ENCODE data around the gene YRDC. TPM values are rescaled to one million over a fixed set of nuclear protein-coding genes. Genes with fewer than 3 reads are reported as not detected.

The YRDC gene
- total RNA-seq, 1 donor from 2014 or later: 31.4 TPM

DNA sequence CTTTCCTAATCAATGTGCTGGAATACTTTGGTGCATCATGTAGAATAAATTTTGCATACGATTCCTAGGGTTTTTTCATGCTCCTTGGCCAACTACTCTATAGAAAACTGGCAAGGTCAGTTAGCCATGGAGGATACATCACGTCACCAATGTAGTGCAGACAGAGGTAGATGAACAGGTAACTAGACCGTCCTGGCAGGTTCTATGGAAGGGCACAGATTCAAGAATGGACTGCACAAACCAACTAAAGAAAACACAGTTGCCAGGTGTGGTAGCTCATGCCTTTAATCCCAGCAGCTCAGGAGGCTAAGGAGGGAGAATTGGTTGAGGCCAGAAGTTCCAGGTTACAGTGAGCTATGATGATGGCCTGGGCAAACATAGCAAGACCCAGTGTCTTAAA is 41.5 kb upstream of the YRDC start:
- DNase-seq (ENCODE audit: low read depth): no peak
- no peak overlapping the region for H3K4me3 ChIP-seq (ENCODE audit: low read depth, low read length)
- TF ChIP-seq, protein P1, sequence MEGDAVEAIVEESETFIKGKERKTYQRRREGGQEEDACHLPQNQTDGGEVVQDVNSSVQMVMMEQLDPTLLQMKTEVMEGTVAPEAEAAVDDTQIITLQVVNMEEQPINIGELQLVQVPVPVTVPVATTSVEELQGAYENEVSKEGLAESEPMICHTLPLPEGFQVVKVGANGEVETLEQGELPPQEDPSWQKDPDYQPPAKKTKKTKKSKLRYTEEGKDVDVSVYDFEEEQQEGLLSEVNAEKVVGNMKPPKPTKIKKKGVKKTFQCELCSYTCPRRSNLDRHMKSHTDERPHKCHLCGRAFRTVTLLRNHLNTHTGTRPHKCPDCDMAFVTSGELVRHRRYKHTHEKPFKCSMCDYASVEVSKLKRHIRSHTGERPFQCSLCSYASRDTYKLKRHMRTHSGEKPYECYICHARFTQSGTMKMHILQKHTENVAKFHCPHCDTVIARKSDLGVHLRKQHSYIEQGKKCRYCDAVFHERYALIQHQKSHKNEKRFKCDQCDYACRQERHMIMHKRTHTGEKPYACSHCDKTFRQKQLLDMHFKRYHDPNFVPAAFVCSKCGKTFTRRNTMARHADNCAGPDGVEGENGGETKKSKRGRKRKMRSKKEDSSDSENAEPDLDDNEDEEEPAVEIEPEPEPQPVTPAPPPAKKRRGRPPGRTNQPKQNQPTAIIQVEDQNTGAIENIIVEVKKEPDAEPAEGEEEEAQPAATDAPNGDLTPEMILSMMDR (conservative IDR thresholded peaks at IDR 0.05; ENCODE audit: low read depth, low read length): no peak

DNA sequence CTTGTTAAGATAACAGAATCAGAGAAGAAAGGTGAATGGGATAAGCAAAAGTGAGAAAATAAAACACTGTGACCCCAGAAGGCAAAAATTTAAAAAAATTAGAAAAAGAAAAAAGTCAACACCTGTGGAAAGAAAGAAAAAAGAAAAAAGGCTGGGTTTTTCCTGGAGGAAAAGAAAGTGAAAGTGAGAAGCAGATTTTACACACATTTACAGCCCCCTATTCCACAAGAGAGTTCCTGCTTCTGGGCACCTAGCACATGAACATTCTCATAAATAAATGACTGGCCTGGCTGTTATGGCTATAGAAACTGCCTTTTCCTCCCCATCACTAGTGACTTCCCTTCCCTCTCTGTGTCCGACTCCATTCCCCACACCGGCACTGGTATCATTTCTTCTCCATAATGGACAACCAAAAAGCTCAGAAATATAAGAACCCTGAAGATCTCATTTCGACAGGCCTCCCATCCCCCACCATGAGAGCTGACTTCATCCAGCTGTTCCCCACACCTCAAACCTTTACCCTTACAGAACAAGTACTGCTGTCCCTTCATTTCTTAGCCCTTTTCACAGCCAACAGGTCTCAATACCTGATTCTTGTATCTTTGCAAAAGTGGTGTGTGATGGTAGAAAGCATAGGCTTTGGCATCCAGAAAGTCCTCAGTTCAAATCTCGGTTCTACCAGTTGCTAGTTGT is 38.8 kb upstream of the YRDC start:
- TF ChIP-seq, protein P1 (conservative IDR thresholded peaks at IDR 0.05; ENCODE audit: low read depth, low read length): no peak
- no peak overlapping the region for H3K4me3 ChIP-seq (ENCODE audit: low read depth, low read length)
- DNase-seq (ENCODE audit: low read depth): no peak

DNA sequence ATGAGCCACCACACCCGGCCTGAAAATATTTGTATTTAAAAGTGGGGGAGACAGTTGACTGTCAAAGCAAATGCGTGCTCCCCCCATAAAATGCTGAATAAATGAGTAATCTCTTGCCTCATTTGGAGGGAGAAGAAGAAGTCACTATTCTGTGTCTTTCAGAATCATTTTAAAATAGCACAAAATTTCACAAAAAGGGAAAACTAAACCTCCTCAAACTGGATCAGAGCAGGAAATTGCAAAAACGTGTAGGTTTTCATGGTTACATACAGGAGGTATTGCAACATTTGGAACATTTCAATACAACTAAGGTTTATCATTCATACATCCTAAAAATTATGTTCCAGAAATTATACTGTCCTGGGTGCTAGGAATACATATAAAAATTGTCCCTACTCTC is 37.8 kb upstream of the YRDC start:
- no peak for DNase-seq (ENCODE audit: low read depth)
- TF ChIP-seq, protein P1 (conservative IDR thresholded peaks at IDR 0.05; ENCODE audit: low read depth, low read length): no peak
- no peak overlapping the region for H3K4me3 ChIP-seq (ENCODE audit: low read depth, low read length)

DNA sequence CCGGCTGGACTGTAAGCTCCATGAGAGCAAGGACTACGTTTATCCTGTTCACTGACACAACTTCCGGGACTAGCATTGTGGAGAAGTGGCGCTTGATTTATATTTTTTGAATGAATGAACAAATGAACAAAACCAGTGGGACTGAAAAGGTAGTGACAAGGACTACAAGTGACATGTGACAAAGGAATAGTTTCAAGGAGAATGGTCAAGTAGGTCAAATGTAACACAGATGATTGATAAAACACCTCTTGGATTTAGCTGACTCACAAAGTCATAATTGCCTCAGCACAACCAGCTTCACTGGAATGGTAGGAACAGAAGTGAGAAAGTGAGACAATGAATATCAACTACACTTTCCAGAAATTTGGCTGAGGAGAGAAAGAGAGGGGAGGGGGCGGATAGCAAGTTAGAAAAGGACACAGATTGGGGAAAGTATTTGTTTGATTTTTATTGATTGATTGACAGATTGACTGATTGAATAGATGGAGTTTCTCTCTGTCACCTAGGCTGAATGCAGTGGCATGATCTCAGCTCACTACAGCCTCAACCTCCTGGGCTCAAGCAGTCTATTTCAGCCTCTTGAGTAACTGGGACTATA is 37.1 kb upstream of the YRDC start:
- TF ChIP-seq, protein P1 (conservative IDR thresholded peaks at IDR 0.05; ENCODE audit: low read depth, low read length): no peak
- DNase-seq (ENCODE audit: low read depth): no peak
- no peak overlapping the region for H3K4me3 ChIP-seq (ENCODE audit: low read depth, low read length)

DNA sequence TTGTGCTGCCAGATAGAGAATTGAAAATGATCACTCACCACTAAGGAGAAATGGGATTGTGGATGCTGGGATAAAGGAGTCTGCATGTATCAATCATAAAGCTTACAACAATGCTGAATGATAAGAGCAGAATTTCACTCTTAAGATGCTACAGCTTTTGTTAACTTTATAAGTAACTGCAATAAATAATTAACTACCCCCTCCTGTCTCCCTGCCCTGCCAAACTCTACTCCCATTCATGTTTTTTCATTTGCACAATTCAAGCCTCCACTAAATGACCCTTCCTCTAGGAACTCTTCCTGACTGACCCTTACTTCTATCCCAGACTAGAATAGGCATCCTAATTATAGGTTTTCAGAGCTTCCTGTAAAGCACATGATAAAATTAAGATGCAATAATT is 36.5 kb upstream of the YRDC start:
- peak overlapping the region; percentile 20 for H3K4me3 ChIP-seq (ENCODE audit: low read depth, low read length)
- no peak for DNase-seq (ENCODE audit: low read depth)
- TF ChIP-seq, protein P1 (conservative IDR thresholded peaks at IDR 0.05; ENCODE audit: low read depth, low read length): no peak

DNA sequence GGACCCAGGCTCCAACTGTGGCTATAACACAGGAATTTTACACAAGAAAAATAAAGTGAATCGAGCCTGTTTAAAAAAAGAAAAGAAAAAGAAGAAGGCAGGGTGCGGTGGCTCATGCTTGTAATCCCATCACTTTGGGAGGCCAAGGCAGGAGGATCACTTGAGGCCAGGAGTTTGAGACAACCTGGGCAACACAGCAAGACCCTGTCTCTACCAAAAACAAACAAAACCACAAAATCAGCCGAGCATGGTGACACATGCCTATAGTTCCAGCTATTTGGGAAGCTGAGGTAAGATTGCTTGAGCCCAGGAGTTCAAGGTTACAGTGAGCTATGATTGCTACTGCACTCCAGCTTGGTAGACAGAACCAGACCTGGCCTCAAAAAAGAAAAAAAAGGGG is 33.6 kb upstream of the YRDC start:
- no peak for DNase-seq (ENCODE audit: low read depth)
- no peak overlapping the region for H3K4me3 ChIP-seq (ENCODE audit: low read depth, low read length)
- TF ChIP-seq, protein P1 (conservative IDR thresholded peaks at IDR 0.05; ENCODE audit: low read depth, low read length): no peak

DNA sequence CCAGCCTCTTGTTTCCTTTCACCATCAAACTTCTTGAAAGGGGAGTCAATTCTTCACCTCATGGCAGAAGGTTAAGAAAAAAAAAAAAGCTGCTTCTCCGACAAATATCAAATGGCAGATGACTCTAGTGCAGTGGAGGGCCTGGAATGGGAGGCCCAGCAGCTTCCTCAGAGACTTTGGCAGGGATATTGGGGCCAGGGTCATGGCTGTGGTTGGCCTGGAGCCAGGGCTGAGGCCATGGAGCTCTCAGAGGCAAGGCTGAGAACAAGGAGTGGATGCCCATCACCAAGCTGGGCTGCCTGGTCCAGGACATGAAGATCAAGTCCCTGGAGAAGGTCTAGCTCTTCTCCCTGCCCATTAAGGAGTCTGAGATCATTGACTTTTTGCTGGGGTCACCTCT is 32.7 kb upstream of the YRDC start:
- no peak overlapping the region for H3K4me3 ChIP-seq (ENCODE audit: low read depth, low read length)
- TF ChIP-seq, protein P1 (conservative IDR thresholded peaks at IDR 0.05; ENCODE audit: low read depth, low read length): no peak
- no peak for DNase-seq (ENCODE audit: low read depth)

Measured in epithelial cell of proximal tubule (primary cell).